ENCODE measurements around the gene UVRAG. TPM values are rescaled to one million over a fixed set of nuclear protein-coding genes. Genes with fewer than 3 reads are reported as not detected.
A peak's percentile ranks its signal among the peaks of the same experiment; 100 is the strongest.

The UVRAG gene
- total RNA-seq, 1 donor from 2014 or later: 103 TPM

DNA sequence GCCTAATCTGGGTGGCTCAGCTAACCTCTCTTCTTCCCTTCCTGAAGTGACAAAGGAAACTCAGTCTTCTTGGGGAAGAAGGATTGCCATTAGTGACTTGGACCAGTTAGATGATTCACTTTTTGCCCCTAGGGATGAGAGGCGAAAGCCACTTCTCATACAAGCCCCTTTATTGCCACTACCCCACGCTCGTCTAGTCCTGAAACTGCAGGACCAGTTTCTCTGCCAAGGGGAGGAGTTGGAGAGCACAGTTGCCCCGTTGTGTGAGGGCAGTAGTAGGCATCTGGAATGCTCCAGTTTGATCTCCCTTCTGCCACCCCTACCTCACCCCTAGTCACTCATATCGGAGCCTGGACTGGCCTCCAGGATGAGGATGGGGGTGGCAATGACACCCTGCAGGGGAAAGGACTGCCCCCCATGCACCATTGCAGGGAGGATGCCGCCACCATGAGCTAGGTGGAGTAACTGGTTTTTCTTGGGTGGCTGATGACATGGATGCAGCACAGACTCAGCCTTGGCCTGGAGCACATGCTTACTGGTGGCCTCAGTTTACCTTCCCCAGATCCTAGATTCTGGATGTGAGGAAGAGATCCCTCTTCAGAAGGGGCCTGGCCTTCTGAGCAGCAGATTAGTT is 14.2 kb upstream of the UVRAG start:
- CTCF ChIA-PET: interaction anchor here (1.0 to 6.3 kb wide), 5 partner anchors 68 to 351 kb away, joined by 3 to 258 read pairs (median 3); no protein-coding TSS in a partner anchor
- H3K27me3 Mint-ChIP-seq: no peaks in the 10 kb centered on the region
- DNase-seq: no peak
- POLR2A ChIA-PET: interaction anchor here (1.2 to 2.0 kb wide), 2 partner anchors 14 to 66 kb away, joined by 3 to 4 read pairs; partner anchors contain the start of gene UVRAG
- no peak for ATAC-seq (ENCODE audit: low read depth)
- no peak overlapping the region for H3K4me3 Mint-ChIP-seq
- H3K4me1 Mint-ChIP-seq: peaks cover 11% of the 10 kb centered on the region
- no peaks in the 10 kb centered on the region for H3K9me3 Mint-ChIP-seq
- intact Hi-C loops (cut with micrococcal nuclease): loop anchor here (5.0 kb wide), 1 partner anchor 36 kb away; no protein-coding TSS in a partner anchor
- TF ChIP-seq, protein P1, sequence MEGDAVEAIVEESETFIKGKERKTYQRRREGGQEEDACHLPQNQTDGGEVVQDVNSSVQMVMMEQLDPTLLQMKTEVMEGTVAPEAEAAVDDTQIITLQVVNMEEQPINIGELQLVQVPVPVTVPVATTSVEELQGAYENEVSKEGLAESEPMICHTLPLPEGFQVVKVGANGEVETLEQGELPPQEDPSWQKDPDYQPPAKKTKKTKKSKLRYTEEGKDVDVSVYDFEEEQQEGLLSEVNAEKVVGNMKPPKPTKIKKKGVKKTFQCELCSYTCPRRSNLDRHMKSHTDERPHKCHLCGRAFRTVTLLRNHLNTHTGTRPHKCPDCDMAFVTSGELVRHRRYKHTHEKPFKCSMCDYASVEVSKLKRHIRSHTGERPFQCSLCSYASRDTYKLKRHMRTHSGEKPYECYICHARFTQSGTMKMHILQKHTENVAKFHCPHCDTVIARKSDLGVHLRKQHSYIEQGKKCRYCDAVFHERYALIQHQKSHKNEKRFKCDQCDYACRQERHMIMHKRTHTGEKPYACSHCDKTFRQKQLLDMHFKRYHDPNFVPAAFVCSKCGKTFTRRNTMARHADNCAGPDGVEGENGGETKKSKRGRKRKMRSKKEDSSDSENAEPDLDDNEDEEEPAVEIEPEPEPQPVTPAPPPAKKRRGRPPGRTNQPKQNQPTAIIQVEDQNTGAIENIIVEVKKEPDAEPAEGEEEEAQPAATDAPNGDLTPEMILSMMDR (IDR thresholded peaks at IDR 0.05): no peak
- peaks cover 31% of the 10 kb centered on the region for H3K36me3 Mint-ChIP-seq (ENCODE audit: low read depth)
- H3K27ac Mint-ChIP-seq: no peak overlapping the region

DNA sequence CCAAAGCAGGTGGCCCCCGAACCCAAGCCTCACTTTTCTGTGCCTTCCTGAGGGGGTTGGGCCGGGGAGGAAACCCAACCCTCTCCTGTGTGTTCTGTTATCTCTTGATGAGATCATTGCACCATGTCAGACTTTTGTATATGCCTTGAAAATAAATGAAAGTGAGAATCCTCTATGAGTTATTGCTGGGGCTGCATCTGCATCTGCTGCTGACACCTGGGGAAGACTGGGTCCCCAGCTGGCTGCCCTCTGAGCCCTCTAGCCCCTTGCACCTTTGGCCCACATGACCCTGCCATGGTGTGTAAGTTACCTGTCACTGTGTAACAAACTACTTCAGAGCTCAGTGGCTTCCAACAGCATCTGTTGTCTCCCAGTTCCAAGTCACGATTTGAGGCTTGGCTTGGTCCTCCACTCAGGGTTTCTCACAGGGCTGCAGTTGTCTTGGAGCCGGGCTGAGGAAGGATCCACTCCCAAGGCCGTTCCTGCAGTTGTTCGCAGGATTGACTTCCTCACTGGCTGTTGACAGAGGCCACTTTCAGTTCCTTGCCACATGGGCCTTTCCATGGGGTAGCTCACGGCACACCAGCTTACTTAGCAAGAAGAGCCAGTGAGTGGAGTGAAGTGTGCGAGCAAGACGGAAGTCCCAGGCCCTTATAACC is 13.5 kb upstream of the UVRAG start:
- Mint-ChIP-seq H3K4me1 (peaks cover 11% of the 10 kb centered on the region), H3K36me3 (ENCODE audit: low read depth) (peaks cover 28% of the 10 kb centered on the region), H3K27ac (no peak overlapping the region), H3K9me3 (no peaks in the 10 kb centered on the region), H3K27me3 (no peaks in the 10 kb centered on the region), H3K4me3 (no peak overlapping the region)
- TF ChIP-seq, protein P1 (IDR thresholded peaks at IDR 0.05): no peak
- intact Hi-C loops (cut with micrococcal nuclease): loop anchor here (2.0 to 5.0 kb wide), 5 partner anchors 23 to 405 kb away; partner anchors contain the start of gene WNT11
- ATAC-seq (ENCODE audit: low read depth) (no peak), DNase-seq (no peak)
- ChIA-PET CTCF (interaction anchor here (0.7 to 6.3 kb wide), 9 partner anchors 12 to 351 kb away, joined by 3 to 258 read pairs (median 8); no protein-coding TSS in a partner anchor), POLR2A (interaction anchor here (2.0 kb wide), 1 partner anchor 66 kb away, joined by 4 read pairs; no protein-coding TSS in a partner anchor)

DNA sequence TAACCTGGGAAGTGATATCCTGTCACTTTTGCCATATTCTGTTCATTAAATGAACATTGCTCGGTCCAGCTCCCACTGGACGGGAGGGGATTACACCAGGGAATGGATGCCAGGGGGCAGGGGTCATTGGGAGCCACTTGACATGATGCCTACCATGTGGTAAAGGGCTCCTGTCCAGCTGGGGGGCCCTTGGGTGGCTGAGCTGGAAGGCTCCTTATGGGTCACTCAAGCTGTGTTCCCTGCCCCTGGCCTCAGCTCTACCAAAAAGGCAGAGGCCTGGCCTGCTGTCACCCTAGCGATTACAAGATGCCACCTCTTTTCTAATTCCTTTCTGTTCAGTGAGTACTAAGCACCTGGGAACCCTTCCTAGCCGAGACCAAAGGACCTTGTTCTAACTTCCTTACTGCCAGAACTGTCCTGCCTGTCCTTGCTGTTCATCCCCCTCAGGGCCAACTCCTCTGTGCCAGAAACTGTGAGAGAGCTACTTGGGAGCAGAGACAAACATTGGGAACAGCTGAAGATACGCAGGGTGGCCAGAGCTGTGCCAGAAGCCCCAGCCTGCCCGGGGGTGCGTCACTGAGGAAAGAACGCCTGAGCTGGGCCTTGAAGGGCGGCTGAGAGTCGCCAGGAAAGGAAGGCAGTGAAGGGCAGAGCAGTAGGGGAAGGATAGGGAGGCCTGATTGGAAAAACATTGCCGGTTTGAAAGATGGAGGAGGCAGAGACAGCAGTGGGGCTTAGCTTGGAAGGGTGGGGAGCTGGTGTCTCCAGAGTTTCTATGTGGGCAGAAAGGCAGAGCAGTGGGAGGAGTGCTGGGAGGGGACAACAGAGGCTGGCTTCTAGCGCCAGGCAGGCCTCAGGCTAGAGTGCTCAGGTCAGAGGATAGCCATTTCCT is 12.7 kb upstream of the UVRAG start:
- Mint-ChIP-seq H3K9me3 (no peaks in the 10 kb centered on the region), H3K27me3 (no peaks in the 10 kb centered on the region), H3K27ac (no peak overlapping the region), H3K4me1 (peaks cover 9% of the 10 kb centered on the region), H3K4me3 (no peak overlapping the region), H3K36me3 (ENCODE audit: low read depth) (peaks cover 24% of the 10 kb centered on the region)
- DNase-seq: no peak
- TF ChIP-seq, protein P1 (IDR thresholded peaks at IDR 0.05): no peak
- ChIA-PET CTCF (interaction anchor here (0.7 to 6.3 kb wide), 26 partner anchors 8 to 517 kb away, joined by 3 to 258 read pairs (median 5); no protein-coding TSS in a partner anchor), POLR2A (interaction anchor here (1.6 to 2.0 kb wide), 3 partner anchors 12 to 65 kb away, joined by 4 to 9 read pairs (median 6); no protein-coding TSS in a partner anchor)
- intact Hi-C loops (cut with micrococcal nuclease): loop anchor here (2.0 to 5.0 kb wide), 5 partner anchors 23 to 405 kb away; partner anchors contain the start of gene WNT11
- ATAC-seq (ENCODE audit: low read depth): no peak

DNA sequence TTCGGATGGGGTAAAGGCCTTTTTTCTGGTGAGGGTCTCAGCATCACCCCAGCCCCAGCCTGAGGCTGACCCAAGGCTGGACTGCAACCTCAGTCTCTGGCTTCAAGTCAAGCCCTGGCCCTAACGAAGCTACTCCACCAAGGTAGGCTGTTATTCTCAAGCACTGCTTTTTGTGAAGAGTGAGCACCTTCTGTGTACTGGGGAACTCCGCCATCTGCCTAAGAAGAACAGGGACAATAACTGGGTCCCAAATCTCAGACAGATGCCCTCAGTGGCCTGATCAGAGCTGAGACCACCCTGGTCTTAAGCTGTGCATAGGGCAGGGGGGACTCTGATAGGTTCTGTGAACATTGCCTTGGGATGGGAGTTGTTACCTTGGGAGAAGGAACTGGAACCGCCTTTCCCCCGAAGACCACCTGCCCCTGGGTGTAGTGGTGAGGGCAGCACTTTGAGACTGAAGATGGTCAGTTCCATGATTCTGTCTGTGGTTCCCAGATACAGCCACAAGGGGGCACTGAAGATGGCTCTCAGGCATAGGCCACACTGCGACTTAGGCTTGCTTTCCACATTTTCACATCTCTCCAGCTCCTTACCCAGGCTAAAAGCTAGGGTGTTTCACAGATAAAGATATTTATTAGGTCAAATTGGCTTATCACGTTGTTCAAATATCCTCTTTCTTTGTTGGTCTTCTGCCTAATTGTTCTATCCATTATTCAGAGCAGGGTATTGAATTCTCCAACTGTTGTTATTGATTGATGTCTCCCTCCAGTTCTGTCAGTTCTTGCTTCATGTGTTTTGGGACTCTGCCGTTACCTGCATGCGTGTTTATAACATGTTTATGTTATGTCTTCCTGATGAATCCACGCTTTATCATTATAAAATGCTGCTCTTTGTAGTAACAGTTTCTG is 11.8 kb upstream of the UVRAG start:
- H3K9me3 Mint-ChIP-seq: no peaks in the 10 kb centered on the region
- H3K36me3 Mint-ChIP-seq (ENCODE audit: low read depth): peaks cover 18% of the 10 kb centered on the region
- H3K27ac Mint-ChIP-seq: no peak overlapping the region
- CTCF ChIA-PET: interaction anchor here (0.6 to 6.3 kb wide), 27 partner anchors 8 to 517 kb away, joined by 3 to 258 read pairs (median 5); no protein-coding TSS in a partner anchor
- intact Hi-C loops (cut with micrococcal nuclease): loop anchor here (1.0 to 5.0 kb wide), 9 partner anchors 11 to 515 kb away; partner anchors contain the start of gene WNT11
- TF ChIP-seq, protein P1 (IDR thresholded peaks at IDR 0.05): peak; percentile 17
- no peaks in the 10 kb centered on the region for H3K27me3 Mint-ChIP-seq
- peaks cover 15% of the 10 kb centered on the region for H3K4me1 Mint-ChIP-seq
- H3K4me3 Mint-ChIP-seq: no peak overlapping the region
- POLR2A ChIA-PET: interaction anchor here (0.7 to 2.0 kb wide), 5 partner anchors 11 to 70 kb away, joined by 3 to 9 read pairs (median 5); no protein-coding TSS in a partner anchor
- ATAC-seq (ENCODE audit: low read depth) (peak; percentile 95), DNase-seq (peak; percentile 50)
